DND-41 (cell line): ENCODE results near the gene ZNF3.
A peak's percentile ranks its signal among the peaks of the same experiment; 100 is the strongest.

Experiments used
- ATAC-seq: fragments of 200-7000 bp; cut with Tn5 transposase; 3 replicates; pipeline ENCODE4 v1.9.1; 2021; ENCODE audit warnings: low read depth; ENCODE audit not compliant: insufficient read depth
- DNase-seq: peaks from one replicate; pipeline ENCODE4 v3.0.0-alpha.2; 2020
- H2AFZ ChIP-seq: 2 replicates; pipeline ENCODE4 v1.6.0; 2012; ENCODE audit warnings: low read depth, low read length
- H3K27ac ChIP-seq: 2 replicates; pipeline ENCODE4 v1.5.1; 2012; ENCODE audit warnings: low read length, inconsistent platforms
- H3K27me3 ChIP-seq: fragments of 200-600 bp; sonication (generic); 2 replicates; pipeline ENCODE4 v1.6.0; 2012; ENCODE audit warnings: low read length, mild to moderate bottlenecking, inconsistent platforms; ENCODE audit not compliant: insufficient read depth, poor library complexity
- H3K36me3 ChIP-seq: 2 replicates; pipeline ENCODE4 v1.5.1; 2012; ENCODE audit warnings: low read length, inconsistent platforms; ENCODE audit not compliant: insufficient read depth
- H3K4me1 ChIP-seq: 2 replicates; pipeline ENCODE4 v1.5.1; 2012; ENCODE audit warnings: mild to moderate bottlenecking, low read length; ENCODE audit not compliant: insufficient read depth
- H3K4me2 ChIP-seq: 2 replicates; pipeline ENCODE4 v1.6.0; 2012; ENCODE audit warnings: mild to moderate bottlenecking, moderate library complexity, low read length, inconsistent platforms; ENCODE audit not compliant: insufficient read depth
- H3K4me3 ChIP-seq, 2 experiments: fragments of 200-600 bp in 1 of 2; shearing (Covaris generic) in 1 of 2; 2 replicates each; pipeline ENCODE4 v1.5.1; 2012 to 2016; ENCODE audit warnings: inconsistent platforms in 2 of 2, low read length in 2 of 2, mild to moderate bottlenecking in 2 of 2, low read depth in 1 of 2, moderate library complexity in 1 of 2
- H3K79me2 ChIP-seq: 2 replicates; pipeline ENCODE4 v1.6.0; 2012; ENCODE audit warnings: low read length, inconsistent platforms; ENCODE audit not compliant: insufficient read depth
- H3K9ac ChIP-seq: 2 replicates; pipeline ENCODE4 v1.6.0; 2012; ENCODE audit warnings: low read depth, mild to moderate bottlenecking, inconsistent platforms, low read length, moderate library complexity
- H3K9me3 ChIP-seq: 2 replicates; pipeline ENCODE4 v1.5.1; 2012; ENCODE audit warnings: low read length, moderate library complexity, mild to moderate bottlenecking, inconsistent platforms; ENCODE audit not compliant: insufficient read depth, severe bottlenecking
- H4K20me1 ChIP-seq: 2 replicates; pipeline ENCODE4 v1.6.0; 2012; ENCODE audit warnings: low read length; ENCODE audit not compliant: insufficient read depth
- EZH2 ChIP-seq: IDR thresholded peaks from 3 replicates; pipeline ENCODE4 v1.6.1; 2012; ENCODE audit warnings: borderline replicate concordance, low read depth, mild to moderate bottlenecking, moderate library complexity, low read length, inconsistent platforms; ENCODE audit not compliant: severe bottlenecking
- TF ChIP-seq, protein P1 (sequence below): IDR thresholded peaks from 2 replicates; pipeline ENCODE4 v1.5.1; 2012; ENCODE audit warnings: borderline replicate concordance, low read length, moderate library complexity, mild to moderate bottlenecking; ENCODE audit not compliant: poor library complexity, severe bottlenecking; ENCODE audit errors: extremely low read depth

ZNF3 gene

DNA sequence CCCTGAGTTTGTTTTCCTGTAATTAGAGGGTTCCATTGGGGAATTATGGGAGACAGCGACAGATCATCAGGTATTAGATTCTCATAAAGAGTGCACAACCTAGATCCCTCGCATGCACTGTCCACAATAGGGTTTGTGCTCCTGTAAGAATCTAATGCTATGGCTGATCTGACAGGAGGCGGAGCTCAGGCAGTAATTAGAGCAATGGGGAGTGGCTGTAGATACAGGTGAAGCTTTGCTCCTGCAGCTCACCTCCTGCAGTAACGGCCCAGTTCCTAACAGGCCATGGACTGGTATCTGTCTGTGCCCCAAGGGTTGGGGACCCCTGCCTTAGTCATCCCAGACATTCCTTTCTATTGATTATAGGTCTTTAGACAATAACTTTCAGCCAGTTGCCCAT is 32.8 kb downstream of the ZNF3 start:
- no peaks in the 10 kb centered on the region for H3K9me3 ChIP-seq
- no peak overlapping the region for H3K9ac ChIP-seq
- H3K27ac ChIP-seq = no peak overlapping the region
- TF ChIP-seq, protein P1, sequence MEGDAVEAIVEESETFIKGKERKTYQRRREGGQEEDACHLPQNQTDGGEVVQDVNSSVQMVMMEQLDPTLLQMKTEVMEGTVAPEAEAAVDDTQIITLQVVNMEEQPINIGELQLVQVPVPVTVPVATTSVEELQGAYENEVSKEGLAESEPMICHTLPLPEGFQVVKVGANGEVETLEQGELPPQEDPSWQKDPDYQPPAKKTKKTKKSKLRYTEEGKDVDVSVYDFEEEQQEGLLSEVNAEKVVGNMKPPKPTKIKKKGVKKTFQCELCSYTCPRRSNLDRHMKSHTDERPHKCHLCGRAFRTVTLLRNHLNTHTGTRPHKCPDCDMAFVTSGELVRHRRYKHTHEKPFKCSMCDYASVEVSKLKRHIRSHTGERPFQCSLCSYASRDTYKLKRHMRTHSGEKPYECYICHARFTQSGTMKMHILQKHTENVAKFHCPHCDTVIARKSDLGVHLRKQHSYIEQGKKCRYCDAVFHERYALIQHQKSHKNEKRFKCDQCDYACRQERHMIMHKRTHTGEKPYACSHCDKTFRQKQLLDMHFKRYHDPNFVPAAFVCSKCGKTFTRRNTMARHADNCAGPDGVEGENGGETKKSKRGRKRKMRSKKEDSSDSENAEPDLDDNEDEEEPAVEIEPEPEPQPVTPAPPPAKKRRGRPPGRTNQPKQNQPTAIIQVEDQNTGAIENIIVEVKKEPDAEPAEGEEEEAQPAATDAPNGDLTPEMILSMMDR = no peak
- no peak for TF ChIP-seq EZH2
- H3K4me1 ChIP-seq = peaks cover 20% of the 10 kb centered on the region
- peaks cover 12% of the 10 kb centered on the region for H3K79me2 ChIP-seq
- H3K4me3 ChIP-seq = no peak overlapping the region
- H3K27me3 ChIP-seq = no peaks in the 10 kb centered on the region
- H2AFZ ChIP-seq = peak overlapping the region; percentile 94
- ATAC-seq = no peak
- H3K36me3 ChIP-seq = no peaks in the 10 kb centered on the region; the same call in 1 of the 2 replicates
- no peaks in the 10 kb centered on the region for H4K20me1 ChIP-seq
- no peak for DNase-seq
- no peak overlapping the region for H3K4me2 ChIP-seq

DNA sequence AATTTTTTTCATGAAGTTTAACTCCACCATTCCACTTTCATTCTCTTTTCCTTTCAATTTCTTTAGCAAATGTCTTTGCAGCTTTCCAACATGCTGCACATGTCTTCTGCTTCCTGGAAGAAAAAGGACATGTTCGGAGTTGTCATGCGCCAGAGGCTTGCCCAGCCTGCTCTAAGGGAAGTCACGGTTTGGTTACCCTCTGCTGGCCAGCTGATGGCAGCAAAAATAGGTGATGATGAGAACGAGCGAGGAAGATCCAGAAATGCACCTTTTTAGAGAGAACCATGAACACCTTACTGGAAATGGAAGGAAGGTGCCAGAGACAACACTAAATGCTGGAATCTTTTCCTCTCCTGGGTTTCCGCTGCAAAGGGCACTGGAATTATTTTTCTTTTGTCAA is 36.8 kb downstream of the ZNF3 start:
- Histone ChIP-seq H3K79me2 (peaks cover under 1% of the 10 kb centered on the region; the same call in 1 of the 2 replicates), H3K27me3 (no peaks in the 10 kb centered on the region), H3K9ac (no peak overlapping the region), H3K36me3 (no peaks in the 10 kb centered on the region), H3K4me3 (no peak overlapping the region), H4K20me1 (no peaks in the 10 kb centered on the region), H2AFZ (no peak overlapping the region), H3K4me2 (no peak overlapping the region), H3K4me1 (peaks cover 8% of the 10 kb centered on the region), H3K9me3 (no peaks in the 10 kb centered on the region), H3K27ac (no peak overlapping the region)
- DNase-seq (no peak), ATAC-seq (no peak)
- TF ChIP-seq, protein P1 = peak; percentile 8
- TF ChIP-seq EZH2 = no peak

DNA sequence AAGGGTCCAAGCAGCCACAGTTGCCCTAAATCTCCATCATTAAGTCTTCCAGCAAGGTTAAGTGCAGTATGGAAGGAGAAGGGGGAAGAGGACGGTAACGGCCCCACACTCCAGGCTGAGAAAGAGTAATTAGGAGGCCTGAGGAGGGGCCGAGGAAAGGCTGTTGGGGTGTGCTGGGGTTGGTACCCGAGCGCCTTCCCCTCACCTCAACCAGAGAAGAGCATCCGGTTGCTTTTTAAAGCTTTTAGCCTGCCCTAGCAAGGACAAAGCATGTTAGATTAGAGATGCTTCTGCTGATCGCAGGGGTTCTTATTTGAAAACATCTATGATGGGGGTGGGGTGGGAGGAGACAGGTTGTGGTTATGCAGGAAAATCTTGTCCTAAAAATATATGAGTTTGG is 40.9 kb downstream of the ZNF3 start:
- no peak for TF ChIP-seq EZH2
- TF ChIP-seq, protein P1 = no peak
- Histone ChIP-seq H3K4me2 (no peak overlapping the region), H3K27me3 (no peaks in the 10 kb centered on the region), H3K4me1 (no peaks in the 10 kb centered on the region), H3K27ac (no peak overlapping the region), H3K79me2 (no peaks in the 10 kb centered on the region), H3K36me3 (peaks cover 24% of the 10 kb centered on the region), H3K9ac (no peak overlapping the region), H2AFZ (no peak overlapping the region), H3K4me3 (no peak overlapping the region), H4K20me1 (no peaks in the 10 kb centered on the region), H3K9me3 (no peaks in the 10 kb centered on the region)
- ATAC-seq = no peak
- no peak for DNase-seq

DNA sequence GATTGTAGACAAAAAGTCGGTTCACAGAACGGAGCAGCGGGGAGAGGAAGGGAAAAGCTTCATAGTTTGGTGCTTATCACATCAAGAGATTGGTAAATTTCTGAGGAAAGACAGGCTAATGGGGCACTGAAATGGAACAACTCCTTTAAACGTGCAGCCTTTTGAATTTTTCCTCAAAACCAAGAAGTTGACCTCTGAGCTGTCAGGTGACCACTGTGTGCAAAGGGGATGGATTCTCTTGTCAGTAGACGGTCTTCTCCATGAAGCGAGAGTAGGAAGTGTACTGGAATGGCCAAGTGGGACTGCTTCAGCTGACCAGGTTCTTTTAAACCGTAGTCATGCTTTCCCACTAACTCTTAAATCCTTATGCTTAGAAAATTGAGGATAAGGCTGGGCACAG is 43.2 kb downstream of the ZNF3 start:
- DNase-seq (no peak), ATAC-seq (no peak)
- Histone ChIP-seq H3K36me3 (peaks cover 47% of the 10 kb centered on the region), H3K4me3 (no peak overlapping the region), H4K20me1 (no peaks in the 10 kb centered on the region), H3K4me2 (no peak overlapping the region), H3K9me3 (no peaks in the 10 kb centered on the region), H3K79me2 (no peaks in the 10 kb centered on the region), H3K27me3 (no peaks in the 10 kb centered on the region), H2AFZ (no peak overlapping the region), H3K4me1 (no peaks in the 10 kb centered on the region), H3K9ac (no peak overlapping the region), H3K27ac (no peak overlapping the region)
- TF ChIP-seq, protein P1 = no peak
- no peak for TF ChIP-seq EZH2
